Suppressor macrophage (primary cell): Measurements from ENCODE around the gene POU2F3.

ENCODE experiments used
- DNase-seq, 4 experiments: peaks; one replicate each; pipeline ENCODE4 v3.0.0-alpha.2; 2020 to 2022

The POU2F3 gene

GRCh38 chr11:120324932-120325810 is 85.2 kb downstream of the POU2F3 start, which contains the start of gene TLCD5:
Gene TLCD5, plus strand, starts transcription at chr11:120325299. Its CDS starts 2,143 bp downstream, at chr11:120327442.
- peak in 2 of 4 experiments; percentile 17 to 35 for DNase-seq

- no peak for DNase-seq
These were observed 86.3 kb downstream of the POU2F3 start for GRCh38 chr11:120326228-120326627.

- peak; percentile 30 to 64 (median 38) for DNase-seq
These were observed 86.9 kb downstream of the POU2F3 start for GRCh38 chr11:120326845-120327281.

- no peak for DNase-seq
These were observed 87.4 kb downstream of the POU2F3 start for GRCh38 chr11:120327311-120327710.

- DNase-seq = no peak
These were observed 89.6 kb downstream of the POU2F3 start for GRCh38 chr11:120329556-120329955.

- no peak for DNase-seq
These were observed 90.1 kb downstream of the POU2F3 start for GRCh38 chr11:120330045-120330444.

- DNase-seq = no peak
These were observed 91.5 kb downstream of the POU2F3 start for GRCh38 chr11:120331301-120331996.

- DNase-seq = no peak
These were observed 93.1 kb downstream of the POU2F3 start for GRCh38 chr11:120332822-120333716.

GRCh38 chr11:120333801-120334200 is 93.9 kb downstream of the POU2F3 start:
- no peak for DNase-seq

GRCh38 chr11:120334332-120334731 is 94.4 kb downstream of the POU2F3 start:
- no peak for DNase-seq

GRCh38 chr11:120334894-120335462 is 95.0 kb downstream of the POU2F3 start:
- peak; percentile 82 to 88 (median 84) for DNase-seq

- peak in 1 of 4 experiments; percentile 16 for DNase-seq
These were observed 95.6 kb downstream of the POU2F3 start for GRCh38 chr11:120335556-120335907.

- DNase-seq = peak; percentile 83 to 94 (median 90)
These were observed 96.1 kb downstream of the POU2F3 start, which contains the start of gene ARHGEF12 for GRCh38 chr11:120335908-120336640. Gene ARHGEF12, plus strand, starts transcription at chr11:120336413. Its CDS starts 831 bp downstream, at chr11:120337244.

GRCh38 chr11:120336641-120337354 is 96.9 kb downstream of the POU2F3 start:
- peak in 1 of 4 experiments; percentile 64 for DNase-seq

- DNase-seq = peak in 3 of 4 experiments; percentile 6 to 34 (median 8)
These were observed 97.6 kb downstream of the POU2F3 start for GRCh38 chr11:120337355-120338106.

- peak in 2 of 4 experiments; percentile 15 to 34 for DNase-seq
These were observed 98.4 kb downstream of the POU2F3 start for GRCh38 chr11:120338107-120338933.

- no peak for DNase-seq
These were observed 99.5 kb downstream of the POU2F3 start for GRCh38 chr11:120339394-120339890.

GRCh38 chr11:120340529-120340928 is 100.6 kb downstream of the POU2F3 start:
- no peak for DNase-seq

- no peak for DNase-seq
These were observed 102.3 kb downstream of the POU2F3 start for GRCh38 chr11:120342226-120342625.
